Lower leg skin (tissue), 4 donors: Measurements from ENCODE around the gene MPRIP. TPM values are rescaled to one million over a fixed set of nuclear protein-coding genes. Genes with fewer than 3 reads are reported as not detected.

Experiments
- DNase-seq, 2 donors: peaks; one replicate each; pipeline ENCODE4 v3.0.0-alpha.2; 2019; ENCODE audit warnings: low spot score in 2 of 2
- H3K4me3 ChIP-seq: fragments of 200-600 bp; sonication (generic); 2 replicates; pipeline ENCODE4 v1.5.1; 2017; ENCODE audit warnings: mild to moderate bottlenecking, low read depth; ENCODE audit not compliant: poor library complexity, severe bottlenecking
- CTCF ChIP-seq, 3 donors: fragments of 450-650 bp; IDR thresholded peaks; one replicate each; pipeline ENCODE4 v1.5.1; 2016; ENCODE audit warnings: antibody characterized with exemption in 3 of 3, mild to moderate bottlenecking in 3 of 3, moderate library complexity in 2 of 3
- POLR2A ChIP-seq, 2 donors: fragments of 450-650 bp; IDR thresholded peaks; one replicate each; pipeline ENCODE4 v1.6.1; 2016 to 2017; ENCODE audit warnings: antibody characterized with exemption in 2 of 2, mild to moderate bottlenecking in 1 of 2, moderate library complexity in 1 of 2
- WGBS, 2 donors: methylation state at CpG; one replicate each; pipeline ENCODE4 v1.1.5; 2018; 5-methylcytosine and 5-hydroxymethylcytosine counted together
- intact Hi-C: fragments of 100-400 bp; cut with DNase I; formaldehyde crosslinking; loops from one replicate; pipeline ENCODE4 v1.15.0; 2023; ENCODE audit warnings: low total_unique reads
- total RNA-seq, 4 donors: library from RNA; depleted of rRNA; stranded (reverse); fragments of >200 nt; gene quantifications; one replicate each; pipeline ENCODE4 v1.1.0, GENCODE V29; 2016

The MPRIP gene
- total RNA-seq, 4 donors from 2014 or later: 128 to 217 (median 141) TPM

- TF ChIP-seq CTCF (IDR thresholded peaks at IDR 0.05) (no peak), POLR2A (IDR thresholded peaks at IDR 0.05) (no peak)
- intact Hi-C loops: no loop called here
- DNase-seq: no peak
- no peak overlapping the region for H3K4me3 ChIP-seq
Measured at GRCh38 chr17:17196776-17197175, 154.5 kb downstream of the MPRIP start.

- WGBS, 2 donors: 100% methylated on average over 1 of the region's 1 CpG
- no peak for DNase-seq
Measured at GRCh38 chr17:17198281-17198680, 156.0 kb downstream of the MPRIP start.

DNA sequence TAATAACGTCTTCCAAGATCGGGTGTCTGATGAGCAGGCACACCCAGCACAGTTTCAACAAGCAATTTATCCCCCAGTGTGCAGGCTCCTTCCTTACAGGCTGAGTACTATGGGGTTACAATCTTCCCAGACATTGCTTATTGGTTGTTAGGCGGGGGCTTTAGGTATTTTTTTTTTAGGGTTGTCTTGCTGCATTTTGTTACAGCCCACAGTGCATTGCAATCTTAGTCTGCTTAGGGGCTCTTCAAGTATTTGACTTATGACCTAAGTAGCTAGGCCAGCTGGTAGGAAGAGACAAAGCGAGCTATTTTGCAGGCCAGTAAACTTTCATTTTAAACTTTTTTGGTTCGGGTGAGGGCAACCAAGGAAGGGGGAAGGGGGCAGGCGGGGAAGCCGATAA, 158.1 kb downstream of the MPRIP start:
- no peak for DNase-seq
- intact Hi-C loops: no loop called here
- 70 to 72% methylated on average over 7 of the region's 7 CpGs for WGBS, 2 donors
- no peak for TF ChIP-seq CTCF (IDR thresholded peaks at IDR 0.05)
- TF ChIP-seq POLR2A (IDR thresholded peaks at IDR 0.05): no peak
- no peak overlapping the region for H3K4me3 ChIP-seq

More at GRCh38 chr17:17198281-17198680, 156.0 kb downstream of the MPRIP start:
- TF ChIP-seq POLR2A (IDR thresholded peaks at IDR 0.05) (no peak), CTCF (IDR thresholded peaks at IDR 0.05) (no peak)
- intact Hi-C loops: no loop called here
- H3K4me3 ChIP-seq: no peak overlapping the region

DNA sequence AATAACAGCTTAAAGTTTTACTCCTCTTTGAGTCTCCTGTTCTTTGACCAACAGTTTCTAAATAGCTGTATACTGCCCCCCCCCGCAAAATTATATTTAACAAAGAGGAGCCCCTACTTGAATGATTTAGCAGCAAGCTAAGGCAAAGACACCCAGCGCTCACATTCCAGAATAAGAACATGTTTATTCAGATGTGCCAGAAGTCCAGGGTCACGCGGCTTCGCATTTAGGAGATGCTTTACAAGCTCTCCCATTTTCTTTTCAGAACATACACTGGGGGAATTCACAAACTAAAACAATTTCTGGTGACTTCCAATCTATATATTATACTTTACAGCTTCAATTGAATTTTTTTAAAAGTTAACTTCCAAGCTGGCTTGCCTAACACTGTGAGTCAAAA, 158.6 kb downstream of the MPRIP start:
- DNase-seq: no peak
- 62 to 68% methylated on average over 5 of the region's 5 CpGs for WGBS, 2 donors
- TF ChIP-seq POLR2A (IDR thresholded peaks at IDR 0.05) (no peak), CTCF (IDR thresholded peaks at IDR 0.05) (no peak)
- intact Hi-C loops: no loop called here
- H3K4me3 ChIP-seq: no peak overlapping the region

DNA sequence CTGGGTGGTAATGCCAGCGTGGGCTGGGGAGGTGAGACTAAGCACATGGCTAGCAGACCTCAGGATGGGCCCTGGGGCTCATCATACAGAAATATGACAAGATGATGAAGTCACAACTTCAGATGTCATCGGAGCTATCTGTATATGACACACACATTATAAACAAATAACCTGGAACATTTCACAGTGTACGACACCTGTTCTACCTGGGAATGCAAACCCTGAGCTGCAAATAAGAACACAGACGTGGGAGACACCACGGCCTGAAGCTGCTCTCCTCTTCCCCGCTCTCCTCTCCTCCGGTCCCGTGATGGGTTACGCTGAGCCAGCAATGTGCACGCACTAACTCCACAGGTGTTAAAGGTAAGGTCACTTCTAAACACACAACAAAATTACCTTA, 159.0 kb downstream of the MPRIP start:
- no peak overlapping the region for H3K4me3 ChIP-seq
- intact Hi-C loops: no loop called here
- WGBS, 2 donors: 84 to 85% methylated on average over 10 of the region's 10 CpGs
- DNase-seq: no peak
- TF ChIP-seq POLR2A (IDR thresholded peaks at IDR 0.05) (no peak), CTCF (IDR thresholded peaks at IDR 0.05) (no peak)

- intact Hi-C loops: no loop called here
- 91 to 96% methylated on average over 8 of the region's 8 CpGs for WGBS, 2 donors
- H3K4me3 ChIP-seq: no peak overlapping the region
- no peak for DNase-seq
- no peak for TF ChIP-seq CTCF (IDR thresholded peaks at IDR 0.05)
- no peak for TF ChIP-seq POLR2A (IDR thresholded peaks at IDR 0.05)
Measured at GRCh38 chr17:17201907-17202306, 159.7 kb downstream of the MPRIP start.
